GM21528 (cell line): ENCODE measurements around the gene MARCHF11.

Experiments used
- ATAC-seq: cut with Tn5 transposase; IDR thresholded peaks from one replicate; pipeline ENCODE4 v1.9.1; 2021; ENCODE audit warnings: mild to moderate bottlenecking, moderate library complexity; ENCODE audit not compliant: unreplicated experiment, low FRiP score

Gene MARCHF11

DNA sequence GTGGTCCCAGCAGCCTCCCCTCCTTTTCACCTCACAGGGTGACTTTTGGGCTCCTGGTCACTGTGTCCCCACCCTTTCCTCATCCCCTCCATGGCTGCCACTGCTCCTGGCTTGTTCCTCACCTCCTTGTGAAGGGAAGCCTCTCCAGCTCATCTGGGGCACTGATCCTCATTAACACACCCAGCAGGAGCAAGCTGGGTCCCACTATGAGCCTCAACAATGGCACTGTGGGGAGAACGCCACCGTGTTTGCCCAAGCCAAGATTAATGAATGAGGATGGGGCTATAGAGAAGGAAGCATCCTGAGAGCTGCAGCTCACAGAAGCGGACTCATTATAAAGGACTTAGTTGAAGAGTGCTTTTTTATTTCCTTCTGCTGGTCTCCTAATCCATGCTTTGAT lies 118.4 kb downstream of the MARCHF11 start:
- ATAC-seq: no peak

DNA sequence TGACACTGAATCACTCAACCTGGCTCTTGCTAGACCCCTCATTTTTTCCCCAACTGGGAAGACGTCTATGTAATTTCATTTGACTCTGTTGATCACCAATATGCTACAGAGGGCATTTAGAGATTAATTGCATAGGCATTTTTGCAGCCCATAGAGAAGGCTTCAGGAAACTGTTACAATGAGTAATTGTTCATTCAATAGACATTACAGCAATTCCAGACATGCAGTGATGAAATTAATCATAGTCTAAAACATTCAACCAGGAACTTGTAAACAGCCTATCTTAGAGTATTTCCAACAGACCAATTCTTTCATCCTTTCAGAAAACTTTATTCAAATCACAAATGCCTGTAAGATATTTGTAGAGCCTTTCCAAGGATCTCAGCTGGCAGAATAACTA lies 122.3 kb downstream of the MARCHF11 start:
- no peak for ATAC-seq

DNA sequence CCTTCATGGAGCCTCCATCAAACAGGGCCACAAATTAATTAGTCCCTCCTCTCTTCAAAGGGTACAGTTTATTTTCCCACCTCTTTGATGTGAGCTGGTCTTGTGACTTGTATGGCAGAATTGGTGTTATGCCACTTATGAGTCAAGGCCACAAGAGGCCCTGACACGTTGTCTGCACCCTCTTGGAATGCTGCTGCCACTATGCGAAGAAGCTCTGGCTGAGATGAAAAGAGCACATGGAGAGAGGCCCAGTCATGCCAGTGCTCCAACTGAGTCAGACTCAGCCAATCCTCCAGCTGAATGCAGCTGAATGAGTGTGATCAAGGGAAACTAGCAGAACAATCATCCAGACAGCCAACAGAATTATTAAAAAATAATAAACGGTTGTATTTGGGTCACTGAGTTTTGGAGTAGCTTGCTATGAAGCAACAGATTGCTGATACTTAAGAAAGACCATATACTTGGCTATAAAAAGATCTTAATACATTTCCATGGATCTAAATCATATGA lies 128.3 kb downstream of the MARCHF11 start:
- no peak for ATAC-seq

- no peak for ATAC-seq
These were observed 129.2 kb downstream of the MARCHF11 start for GRCh38 chr5:16050414-16050813.

GRCh38 chr5:16049761-16050160 lies 129.8 kb downstream of the MARCHF11 start:
- ATAC-seq: no peak

DNA sequence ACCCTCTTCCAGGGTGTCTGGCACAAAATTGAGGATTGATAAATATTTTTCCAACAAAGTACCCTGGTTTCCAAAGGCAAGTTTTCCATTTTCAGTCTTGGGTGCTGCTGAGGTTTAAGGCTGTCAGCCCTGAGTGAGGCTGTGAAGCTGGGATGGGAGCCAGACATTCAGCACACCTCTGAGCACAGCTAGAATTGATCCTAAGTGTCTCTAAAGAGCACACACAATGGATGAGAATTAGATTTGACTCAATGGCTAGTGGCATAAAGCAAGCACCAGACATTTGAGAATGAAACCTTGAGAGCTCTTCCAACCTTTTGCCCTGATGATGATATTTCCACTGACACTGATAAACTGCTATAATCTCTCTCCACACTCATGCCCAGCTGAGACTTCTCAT lies 131.5 kb downstream of the MARCHF11 start:
- ATAC-seq: no peak

DNA sequence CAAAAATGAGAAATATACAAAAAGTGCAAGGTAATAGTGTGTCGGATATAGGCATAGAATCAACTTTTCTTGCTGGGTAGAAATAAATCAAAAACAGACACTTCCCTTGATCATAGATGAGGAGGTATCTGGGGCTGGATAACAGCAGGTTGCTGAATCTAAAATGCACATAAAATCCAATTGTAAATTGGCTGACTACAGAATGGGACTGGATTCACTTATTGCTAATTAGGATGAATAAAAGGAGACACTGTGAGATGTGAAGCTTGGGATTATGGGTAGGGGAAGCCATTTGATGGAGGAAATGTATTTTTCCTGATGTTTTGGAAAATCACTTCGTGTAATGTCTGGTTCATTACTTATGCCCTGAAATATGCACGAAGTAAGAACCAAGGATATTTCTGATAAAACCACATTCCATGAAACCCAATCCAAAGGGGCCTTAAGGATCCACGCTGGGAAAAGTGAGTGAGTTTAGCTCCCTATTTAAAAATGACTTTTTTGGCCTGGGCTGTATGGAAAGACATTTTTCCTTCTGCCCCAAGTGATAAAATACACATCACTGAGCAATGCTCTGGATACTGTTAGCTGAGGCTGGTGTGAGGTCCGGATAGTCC lies 136.1 kb downstream of the MARCHF11 start:
- no peak for ATAC-seq

DNA sequence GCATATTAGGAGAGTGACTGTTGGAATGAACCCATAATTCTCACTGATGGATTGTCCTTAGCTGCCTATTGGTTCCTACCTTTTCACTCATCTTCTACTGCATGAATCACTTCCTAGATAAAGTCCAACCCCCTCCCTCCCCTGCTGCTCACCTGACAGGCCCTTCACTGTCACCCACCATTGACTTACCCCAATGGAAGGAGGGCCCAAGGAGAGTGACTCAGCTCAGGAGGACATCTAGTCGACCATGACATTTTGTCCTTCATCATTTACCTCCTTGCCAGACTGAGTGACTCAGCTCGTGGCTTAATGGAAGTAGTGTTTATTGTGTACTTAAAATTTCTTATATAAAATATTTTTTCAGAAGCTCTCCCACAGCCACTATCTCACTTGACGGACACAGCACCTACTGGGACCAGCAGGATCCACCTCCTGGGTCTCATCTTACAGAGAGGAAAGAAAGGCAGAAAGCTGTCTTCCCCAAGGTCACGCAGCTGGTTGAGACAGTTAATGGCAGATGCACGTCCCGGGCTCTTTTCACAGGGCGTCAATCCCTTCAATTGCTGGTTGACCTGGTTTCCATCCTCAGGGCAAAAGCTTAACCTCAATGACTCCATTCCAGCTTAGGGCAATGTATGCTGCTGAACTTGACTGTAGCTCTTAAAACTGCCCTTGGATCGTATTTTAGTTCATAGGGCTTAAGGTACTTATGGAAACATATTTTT lies 142.3 kb downstream of the MARCHF11 start:
- no peak for ATAC-seq

- ATAC-seq: no peak
These were observed 145.1 kb downstream of the MARCHF11 start for GRCh38 chr5:16034319-16035001.

DNA sequence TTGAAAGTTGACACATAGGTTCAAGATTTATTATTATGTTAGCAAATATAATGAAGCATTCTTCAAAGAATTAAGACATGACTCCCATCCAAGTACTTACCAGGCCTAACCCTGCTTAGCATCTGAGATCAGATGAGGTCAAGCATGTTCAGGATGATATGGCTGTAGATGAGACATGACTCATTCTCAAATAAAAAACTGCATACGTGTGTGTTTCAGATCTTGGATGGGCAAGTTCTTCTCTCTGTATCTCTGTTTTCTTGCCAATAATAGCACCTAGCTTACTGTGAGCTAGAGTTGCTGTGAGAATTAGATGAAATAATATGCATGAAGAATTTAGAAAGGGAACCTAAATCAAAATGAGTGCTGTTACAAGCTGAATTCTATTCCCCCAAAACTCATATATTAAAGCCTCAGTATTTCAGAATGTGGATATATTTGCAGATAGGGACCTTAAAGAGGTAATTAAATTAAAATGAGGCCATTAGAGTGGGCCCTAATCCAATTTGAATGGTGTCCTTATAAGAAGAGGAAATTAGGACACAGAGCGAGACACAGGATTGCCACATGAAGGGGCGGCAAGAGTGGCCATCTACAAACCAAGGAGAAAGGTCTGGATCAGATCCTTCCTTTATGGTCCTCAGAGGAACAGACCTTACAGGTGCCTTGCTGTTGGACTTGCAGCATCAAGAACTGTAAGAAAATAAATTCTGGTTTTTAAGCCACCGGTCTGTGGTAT lies 146.2 kb downstream of the MARCHF11 start:
- no peak for ATAC-seq

DNA sequence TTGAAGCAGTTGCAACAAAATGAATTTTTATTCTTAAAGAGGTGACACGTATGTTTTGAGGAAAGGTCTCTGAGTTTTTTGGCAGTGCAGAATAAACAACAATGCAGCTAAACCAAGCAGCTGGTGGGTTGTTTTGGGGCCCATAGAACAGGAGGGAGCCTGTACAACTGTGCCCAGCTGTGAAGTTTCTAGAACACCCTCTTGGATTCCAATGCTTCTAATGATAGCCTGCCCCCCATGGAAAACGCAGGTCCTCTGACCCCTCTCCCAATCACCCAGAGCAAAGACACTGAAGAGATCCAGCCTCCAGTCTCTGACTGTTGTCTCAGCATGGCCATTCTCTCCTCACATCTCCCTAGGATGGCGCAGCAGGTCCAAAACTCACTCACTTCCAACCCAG lies 150.9 kb downstream of the MARCHF11 start:
- ATAC-seq: no peak

- no peak for ATAC-seq
These were observed 153.9 kb downstream of the MARCHF11 start for GRCh38 chr5:16025681-16026080.

DNA sequence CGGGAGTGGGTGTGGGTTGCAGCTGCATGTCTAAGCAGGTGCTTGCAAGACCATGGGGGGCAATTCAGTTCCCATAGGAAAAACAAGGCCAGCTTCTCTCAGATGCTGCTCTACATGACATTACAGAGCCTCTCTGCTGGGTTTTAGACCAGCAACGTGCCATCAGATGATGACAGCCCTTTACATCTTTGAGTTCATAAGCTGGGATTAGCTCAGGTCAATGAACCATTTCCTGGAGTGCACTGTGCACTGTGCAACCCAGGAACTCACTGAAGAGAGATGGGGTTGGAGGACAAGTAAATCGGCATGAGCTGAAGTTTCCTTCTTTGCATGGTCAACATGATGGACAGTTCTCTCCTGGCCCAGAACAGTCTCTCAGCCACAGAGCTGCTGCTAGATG lies 160.6 kb downstream of the MARCHF11 start:
- ATAC-seq: no peak

DNA sequence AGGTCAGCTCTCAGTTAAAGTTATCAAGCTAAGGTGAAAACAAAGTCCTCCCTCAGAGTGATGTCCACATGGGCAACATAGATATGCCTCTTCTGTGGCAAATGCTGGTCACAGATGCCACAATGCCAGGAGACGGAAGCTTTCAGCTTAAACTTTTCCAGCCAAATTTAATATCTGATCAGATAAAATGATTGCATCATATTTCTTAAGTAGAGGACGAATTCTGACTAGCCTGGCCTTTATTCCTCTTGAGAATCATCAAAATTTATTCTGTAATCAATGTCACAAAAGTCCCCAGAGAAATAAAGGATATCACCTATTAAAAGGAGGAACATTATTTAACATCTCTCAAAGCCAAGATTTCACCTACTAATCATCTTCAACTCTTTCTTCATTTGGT lies 161.9 kb downstream of the MARCHF11 start:
- ATAC-seq: no peak
